Ovary (tissue), 9 donors: ENCODE results near the gene RPAP2. TPM values are rescaled to one million over a fixed set of nuclear protein-coding genes. Genes with fewer than 3 reads are reported as not detected.

ENCODE experiments used
- DNase-seq, 5 donors: peaks; one replicate each; pipeline ENCODE4 v3.0.0-alpha.2; 2019 to 2020
- H3K27ac ChIP-seq, 2 donors: fragments of 200-600 bp; one replicate each; pipeline versions ENCODE4 v1.5.1 to v1.8.0; 2019 to 2022
- H3K27me3 ChIP-seq: fragments of 200-600 bp; one replicate; pipeline ENCODE4 v1.8.0; 2022
- H3K36me3 ChIP-seq: fragments of 200-600 bp; sonication (generic); one replicate; pipeline ENCODE4 v1.5.1; 2019
- H3K4me1 ChIP-seq: one replicate; pipeline ENCODE4 v1.8.1; 2013; ENCODE audit warnings: mild to moderate bottlenecking, moderate library complexity; ENCODE audit not compliant: insufficient read depth
- H3K4me3 ChIP-seq: fragments of 200-600 bp; sonication (generic); one replicate; pipeline ENCODE4 v1.5.1; 2017
- H3K9me3 ChIP-seq, 2 donors: fragments of 200-600 bp in 1 of 2; sonication (generic) in 1 of 2; one replicate each; pipeline versions ENCODE4 v1.5.1 to v1.8.1; 2013 to 2019; ENCODE audit warnings: mild to moderate bottlenecking in 1 of 2, moderate library complexity in 1 of 2
- EP300 ChIP-seq: sonication (generic); formaldehyde crosslinking; IDR thresholded peaks from one replicate; pipeline ENCODE4 v1.6.1; 2017; ENCODE audit warnings: antibody characterized with exemption
- POLR2A ChIP-seq: fragments of 450-650 bp; IDR thresholded peaks from one replicate; pipeline ENCODE4 v1.6.1; 2017; ENCODE audit warnings: antibody characterized with exemption, mild to moderate bottlenecking, moderate library complexity
- WGBS, 3 donors: extraction: QIAGEN DNeasy Blood & Tissue Kit in 1 of 3; methylation state at CpG; one replicate each; pipeline versions ENCODE4 v1.1.5 to v1.1.7; 2013 to 2017; 5-methylcytosine and 5-hydroxymethylcytosine counted together
- intact Hi-C, 4 donors: fragments of 100-400 bp; cut with DNase I; formaldehyde crosslinking; loops; one replicate each; pipeline versions ENCODE4 v1.11.0 to v1.15.1; 2022 to 2023
- polyA plus RNA-seq, 2 donors: library from polyadenylated mRNA; stranded (reverse); fragments of 200-250 nt in 1 of 2; fragments of 350-450 nt in 1 of 2; fragmentation: Illumina TruSeq in 1 of 2; extraction: RNeasy Lipid Tissue Mini Kit (QIAGEN cat#74804) in 1 of 2; gene quantifications; one replicate each; pipeline ENCODE4 v1.2.3, GENCODE V29; 2013 to 2014
- total RNA-seq, 7 donors: library from RNA; depleted of rRNA in 2 of 7; stranded (reverse); fragments of >200 nt in 2 of 7; fragmentation: NEBNext Ultra II Directional in 3 of 7; extraction: Animal tissue kit (Norgen Biotek cat#: 25700) in 3 of 7; gene quantifications; one replicate each; pipeline versions ENCODE4 v1.1.0 to v1.2.4, GENCODE V29; 2016 to 2023
- TF ChIP-seq, protein P1 (sequence below), 3 donors: fragments of 450-650 bp in 2 of 3; fragments of 200-600 bp in 1 of 3; IDR thresholded peaks; one replicate each; pipeline versions ENCODE4 v1.5.1 to v1.8.0; 2016 to 2022; ENCODE audit warnings: antibody characterized with exemption in 3 of 3, mild to moderate bottlenecking in 1 of 3
- donor health status: DM: no; HTN: no; CAD: no; lungs with moderate emphysema.
- donor health status: DM: no; HTN: no; CAD: no.
- donor health status: Bipolar disorder and iron deficiency.
- donor health status: DM: yes; HTN: yes; CAD: no.
- donor health status: DM: no; HTN: no; CAD: no.
- donor health status: DM: yes; HTN: yes; CAD: no.

RPAP2 gene
- total and polyA plus RNA-seq, 9 donors, result 6.3 to 46.4 (median 31.1) TPM

- Histone ChIP-seq H3K4me3 (no peak overlapping the region), H3K27me3 (no peaks in the 10 kb centered on the region), H3K4me1 (no peaks in the 10 kb centered on the region), H3K36me3 (no peaks in the 10 kb centered on the region), H3K9me3 (no peaks in the 10 kb centered on the region), H3K27ac (no peak overlapping the region)
- TF ChIP-seq POLR2A, result no peak
- no peak for TF ChIP-seq EP300
- TF ChIP-seq, protein P1, sequence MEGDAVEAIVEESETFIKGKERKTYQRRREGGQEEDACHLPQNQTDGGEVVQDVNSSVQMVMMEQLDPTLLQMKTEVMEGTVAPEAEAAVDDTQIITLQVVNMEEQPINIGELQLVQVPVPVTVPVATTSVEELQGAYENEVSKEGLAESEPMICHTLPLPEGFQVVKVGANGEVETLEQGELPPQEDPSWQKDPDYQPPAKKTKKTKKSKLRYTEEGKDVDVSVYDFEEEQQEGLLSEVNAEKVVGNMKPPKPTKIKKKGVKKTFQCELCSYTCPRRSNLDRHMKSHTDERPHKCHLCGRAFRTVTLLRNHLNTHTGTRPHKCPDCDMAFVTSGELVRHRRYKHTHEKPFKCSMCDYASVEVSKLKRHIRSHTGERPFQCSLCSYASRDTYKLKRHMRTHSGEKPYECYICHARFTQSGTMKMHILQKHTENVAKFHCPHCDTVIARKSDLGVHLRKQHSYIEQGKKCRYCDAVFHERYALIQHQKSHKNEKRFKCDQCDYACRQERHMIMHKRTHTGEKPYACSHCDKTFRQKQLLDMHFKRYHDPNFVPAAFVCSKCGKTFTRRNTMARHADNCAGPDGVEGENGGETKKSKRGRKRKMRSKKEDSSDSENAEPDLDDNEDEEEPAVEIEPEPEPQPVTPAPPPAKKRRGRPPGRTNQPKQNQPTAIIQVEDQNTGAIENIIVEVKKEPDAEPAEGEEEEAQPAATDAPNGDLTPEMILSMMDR (IDR thresholded peaks at IDR 0.05), result no peak
- intact Hi-C loops, result no loop called here
- no peak for DNase-seq
- WGBS, 3 donors, result 40 to 47% (median 46%) methylated on average over 3 of the region's 3 CpGs
Measured at GRCh38 chr1:92410706-92411105, 111.8 kb downstream of the RPAP2 start.

DNA sequence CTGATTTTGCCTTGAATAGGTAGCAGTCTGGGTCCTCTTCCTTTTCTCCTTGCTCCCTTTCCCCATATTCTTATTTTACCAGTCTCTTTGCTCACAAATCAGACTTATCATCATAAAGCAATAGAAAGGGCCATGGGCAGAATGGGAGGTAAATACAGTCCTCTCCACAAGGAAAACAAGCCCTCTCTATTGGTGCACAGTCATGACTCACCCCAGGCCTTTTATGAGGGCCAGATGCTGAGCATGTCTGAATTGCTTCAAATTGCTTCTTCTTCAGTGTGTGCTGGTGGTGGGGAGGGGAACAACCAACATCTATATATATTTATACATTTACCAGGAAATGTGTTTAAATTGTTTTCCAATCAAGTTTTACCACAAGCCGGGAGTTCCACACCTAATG lies 112.7 kb downstream of the RPAP2 start:
- Histone ChIP-seq H3K4me1 (no peaks in the 10 kb centered on the region), H3K4me3 (no peak overlapping the region), H3K9me3 (no peaks in the 10 kb centered on the region), H3K27ac (no peak overlapping the region), H3K27me3 (no peaks in the 10 kb centered on the region), H3K36me3 (no peaks in the 10 kb centered on the region)
- no peak for DNase-seq
- intact Hi-C loops, result no loop called here
- TF ChIP-seq POLR2A (no peak), EP300 (no peak)
- TF ChIP-seq, protein P1 (IDR thresholded peaks at IDR 0.05), result no peak
- WGBS, 3 donors, result 74 to 85% (median 82%) methylated on average over 1 of the region's 1 CpG

DNA sequence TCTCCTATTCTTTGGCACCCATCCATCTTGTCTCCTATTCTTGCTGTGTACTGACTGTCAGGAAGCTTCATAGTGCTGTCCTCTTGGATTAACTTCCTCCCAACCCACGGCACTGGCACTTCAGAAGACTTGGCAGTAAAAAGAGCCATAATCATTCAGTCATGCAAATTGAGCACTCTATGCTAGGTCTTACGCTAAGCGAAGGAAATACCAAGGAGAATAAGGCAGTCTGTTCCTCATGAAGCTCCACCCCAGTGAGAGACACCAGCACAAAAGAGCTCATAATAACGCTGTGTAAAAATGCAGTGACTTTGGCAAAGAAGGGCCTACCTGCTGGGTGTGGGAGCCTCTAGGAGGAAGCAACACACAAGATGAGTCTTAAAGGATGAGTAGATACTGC lies 120.8 kb downstream of the RPAP2 start:
- H3K27ac ChIP-seq, result no peak overlapping the region
- TF ChIP-seq, protein P1 (IDR thresholded peaks at IDR 0.05), result no peak
- TF ChIP-seq EP300, result no peak
- no peak for TF ChIP-seq POLR2A
- H3K27me3 ChIP-seq, result no peaks in the 10 kb centered on the region
- no peaks in the 10 kb centered on the region for H3K36me3 ChIP-seq
- WGBS, 3 donors, result 64 to 66% (median 66%) methylated on average over 4 of the region's 4 CpGs
- no peak for DNase-seq
- H3K4me1 ChIP-seq, result no peaks in the 10 kb centered on the region
- intact Hi-C loops, result no loop called here
- no peaks in the 10 kb centered on the region for H3K9me3 ChIP-seq
- no peak overlapping the region for H3K4me3 ChIP-seq

DNA sequence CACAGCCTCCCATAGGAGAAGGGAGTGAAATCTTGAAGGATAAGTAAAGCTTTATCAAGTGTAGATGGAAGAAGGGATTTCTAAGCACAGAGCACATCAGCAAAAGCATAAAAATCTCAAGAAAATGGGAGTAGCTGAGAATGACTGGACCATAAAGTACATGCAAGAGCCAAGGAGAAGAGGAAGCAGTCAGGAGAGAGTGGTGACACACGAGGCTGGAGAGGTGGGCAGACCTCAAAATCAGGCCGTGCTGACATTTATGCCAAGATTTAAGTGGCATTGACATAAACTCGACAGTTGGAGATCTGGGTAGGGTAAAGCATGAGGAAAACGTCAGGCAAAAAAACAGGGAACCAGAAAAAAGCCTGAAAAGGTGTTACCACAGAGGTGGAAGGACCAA lies 125.5 kb downstream of the RPAP2 start:
- no peak overlapping the region for H3K4me3 ChIP-seq
- WGBS, 3 donors, result 23 to 33% (median 25%) methylated on average over 4 of the region's 4 CpGs
- intact Hi-C loops, result no loop called here
- no peak overlapping the region for H3K27ac ChIP-seq
- no peaks in the 10 kb centered on the region for H3K27me3 ChIP-seq
- no peak for DNase-seq
- no peaks in the 10 kb centered on the region for H3K36me3 ChIP-seq
- TF ChIP-seq EP300, result no peak
- TF ChIP-seq, protein P1 (IDR thresholded peaks at IDR 0.05), result no peak
- TF ChIP-seq POLR2A, result no peak
- H3K9me3 ChIP-seq, result no peaks in the 10 kb centered on the region
- no peaks in the 10 kb centered on the region for H3K4me1 ChIP-seq

GRCh38 chr1:92425617-92426016 lies 126.8 kb downstream of the RPAP2 start:
- Histone ChIP-seq H3K4me3 (no peak overlapping the region), H3K9me3 (no peaks in the 10 kb centered on the region), H3K27me3 (no peaks in the 10 kb centered on the region), H3K4me1 (no peaks in the 10 kb centered on the region), H3K27ac (no peak overlapping the region), H3K36me3 (no peaks in the 10 kb centered on the region)
- intact Hi-C loops, result no loop called here
- DNase-seq, result no peak
- TF ChIP-seq, protein P1 (IDR thresholded peaks at IDR 0.05), result no peak
- TF ChIP-seq EP300 (no peak), POLR2A (no peak)
- 53 to 64% (median 55%) methylated on average over 2 of the region's 2 CpGs for WGBS, 3 donors
